SJSA1 (cell line): ENCODE measurements around the gene GRIK1. TPM values are rescaled to one million over a fixed set of nuclear protein-coding genes. Genes with fewer than 3 reads are reported as not detected.

ENCODE experiments used
- DNase-seq, 2 experiments: peaks; one replicate each; pipeline ENCODE4 v3.0.0-alpha.2; 2015 to 2020; ENCODE audit warnings: low spot score in 2 of 2, low read depth in 1 of 2
- H3K27ac ChIP-seq: fragments of 250-450 bp; sonication (Bioruptor Pico); 2 replicates; pipeline ENCODE4 v1.5.1; 2020; ENCODE audit warnings: mild to moderate bottlenecking, moderate library complexity
- H3K27me3 ChIP-seq: fragments of 250-450 bp; sonication (Bioruptor Pico); replicated peaks from 2 replicates; pipeline ENCODE4 v1.5.1; 2020; ENCODE audit warnings: mild to moderate bottlenecking, moderate library complexity
- H3K36me3 ChIP-seq: fragments of 250-450 bp; sonication (Bioruptor Pico); 2 replicates; pipeline ENCODE4 v1.5.1; 2020; ENCODE audit warnings: mild to moderate bottlenecking
- H3K4me1 ChIP-seq: fragments of 250-450 bp; sonication (Bioruptor Pico); replicated peaks from 2 replicates; pipeline ENCODE4 v1.6.1; 2021; ENCODE audit warnings: mild to moderate bottlenecking
- H3K4me3 ChIP-seq: fragments of 250-450 bp; sonication (Bioruptor Pico); 2 replicates; pipeline ENCODE4 v1.5.1; 2020; ENCODE audit warnings: mild to moderate bottlenecking
- H3K9me3 ChIP-seq: fragments of 250-450 bp; sonication (Bioruptor Pico); replicated peaks from 2 replicates; pipeline ENCODE4 v1.5.1; 2020; ENCODE audit warnings: mild to moderate bottlenecking
- total RNA-seq: library from RNA; depleted of rRNA; stranded (reverse); fragments of >200 nt; shearing (Covaris generic); gene quantifications from 2 replicates; pipeline ENCODE4 v1.2.3, GENCODE V29; 2014

GRIK1 gene
- total RNA-seq, 1 experiment from 2014 or later: not detected

GRCh38 chr21:29557931-29558725 lies 381.7 kb downstream of the GRIK1 start:
- DNase-seq: no peak
- no peaks in the 10 kb centered on the region for H3K36me3 ChIP-seq
- H3K9me3 ChIP-seq: no peaks in the 10 kb centered on the region
- H3K4me1 ChIP-seq: no peaks in the 10 kb centered on the region
- H3K27me3 ChIP-seq: no peaks in the 10 kb centered on the region
- H3K27ac ChIP-seq: no peak overlapping the region
- no peak overlapping the region for H3K4me3 ChIP-seq

GRCh38 chr21:29557200-29557599 lies 382.6 kb downstream of the GRIK1 start:
- Histone ChIP-seq H3K27me3 (no peaks in the 10 kb centered on the region), H3K4me3 (no peak overlapping the region), H3K9me3 (no peaks in the 10 kb centered on the region), H3K4me1 (no peaks in the 10 kb centered on the region), H3K36me3 (no peaks in the 10 kb centered on the region), H3K27ac (no peak overlapping the region)
- DNase-seq: no peak

- DNase-seq: no peak
- Histone ChIP-seq H3K27ac (no peak overlapping the region), H3K36me3 (no peaks in the 10 kb centered on the region), H3K9me3 (no peaks in the 10 kb centered on the region), H3K4me1 (no peaks in the 10 kb centered on the region), H3K4me3 (no peak overlapping the region), H3K27me3 (no peaks in the 10 kb centered on the region)
Measured at GRCh38 chr21:29555601-29556000, 384.2 kb downstream of the GRIK1 start.

- no peak for DNase-seq
Measured at GRCh38 chr21:29550205-29550604, 389.6 kb downstream of the GRIK1 start.

GRCh38 chr21:29549614-29550013 lies 390.2 kb downstream of the GRIK1 start:
- Histone ChIP-seq H3K4me1 (no peaks in the 10 kb centered on the region), H3K27me3 (no peaks in the 10 kb centered on the region), H3K9me3 (no peaks in the 10 kb centered on the region), H3K27ac (no peak overlapping the region), H3K36me3 (no peaks in the 10 kb centered on the region), H3K4me3 (no peak overlapping the region)
- no peak for DNase-seq

More at GRCh38 chr21:29550205-29550604, 389.6 kb downstream of the GRIK1 start:
- Histone ChIP-seq H3K27me3 (no peaks in the 10 kb centered on the region), H3K27ac (no peak overlapping the region), H3K36me3 (no peaks in the 10 kb centered on the region), H3K4me3 (no peak overlapping the region), H3K9me3 (no peaks in the 10 kb centered on the region), H3K4me1 (no peaks in the 10 kb centered on the region)

GRCh38 chr21:29547998-29548397 lies 391.8 kb downstream of the GRIK1 start:
- no peak overlapping the region for H3K27ac ChIP-seq
- no peaks in the 10 kb centered on the region for H3K4me1 ChIP-seq
- no peak for DNase-seq
- H3K27me3 ChIP-seq: no peaks in the 10 kb centered on the region
- H3K36me3 ChIP-seq: no peaks in the 10 kb centered on the region
- H3K9me3 ChIP-seq: no peaks in the 10 kb centered on the region
- H3K4me3 ChIP-seq: no peak overlapping the region

- DNase-seq: no peak
- H3K27me3 ChIP-seq: no peaks in the 10 kb centered on the region
- no peak overlapping the region for H3K27ac ChIP-seq
Measured at GRCh38 chr21:29546071-29546470, 393.7 kb downstream of the GRIK1 start.

GRCh38 chr21:29540289-29540688 lies 399.5 kb downstream of the GRIK1 start:
- H3K27ac ChIP-seq: no peak overlapping the region; the same call in 1 of the 2 replicates
- no peaks in the 10 kb centered on the region for H3K36me3 ChIP-seq
- H3K9me3 ChIP-seq: no peaks in the 10 kb centered on the region
- peak in 1 of 2 experiments; percentile 38 for DNase-seq
- H3K4me1 ChIP-seq: peaks cover 29% of the 10 kb centered on the region
- no peaks in the 10 kb centered on the region for H3K27me3 ChIP-seq
- no peak overlapping the region for H3K4me3 ChIP-seq

More at GRCh38 chr21:29546071-29546470, 393.7 kb downstream of the GRIK1 start:
- Histone ChIP-seq H3K4me1 (no peaks in the 10 kb centered on the region), H3K4me3 (no peak overlapping the region), H3K36me3 (no peaks in the 10 kb centered on the region), H3K9me3 (no peaks in the 10 kb centered on the region)

GRCh38 chr21:29538115-29538514 lies 401.7 kb downstream of the GRIK1 start:
- Histone ChIP-seq H3K36me3 (no peaks in the 10 kb centered on the region), H3K27ac (peak overlapping the region; percentile 61), H3K4me1 (peaks cover 29% of the 10 kb centered on the region), H3K4me3 (no peak overlapping the region), H3K9me3 (no peaks in the 10 kb centered on the region), H3K27me3 (no peaks in the 10 kb centered on the region)
- DNase-seq: peak in 1 of 2 experiments; percentile 54

- Histone ChIP-seq H3K27ac (no peak overlapping the region), H3K36me3 (no peaks in the 10 kb centered on the region), H3K4me3 (no peak overlapping the region), H3K4me1 (peaks cover 18% of the 10 kb centered on the region), H3K9me3 (no peaks in the 10 kb centered on the region), H3K27me3 (no peaks in the 10 kb centered on the region)
- DNase-seq: no peak
Measured at GRCh38 chr21:29534448-29534847, 405.3 kb downstream of the GRIK1 start.

- 0 out of 2 replicates have a peak, but pooled peaks cover 3% of the 10 kb centered on the region for H3K9me3 ChIP-seq
Measured at GRCh38 chr21:29529139-29529538, 410.7 kb downstream of the GRIK1 start.

GRCh38 chr21:29526545-29526944 lies 413.3 kb downstream of the GRIK1 start:
- Histone ChIP-seq H3K27ac (no peak overlapping the region), H3K4me3 (no peak overlapping the region), H3K36me3 (no peaks in the 10 kb centered on the region), H3K9me3 (0 out of 2 replicates have a peak, but pooled peaks cover 3% of the 10 kb centered on the region), H3K4me1 (no peaks in the 10 kb centered on the region), H3K27me3 (no peaks in the 10 kb centered on the region)
- DNase-seq: no peak

More at GRCh38 chr21:29529139-29529538, 410.7 kb downstream of the GRIK1 start:
- Histone ChIP-seq H3K36me3 (no peaks in the 10 kb centered on the region), H3K27me3 (no peaks in the 10 kb centered on the region), H3K27ac (no peak overlapping the region), H3K4me1 (no peaks in the 10 kb centered on the region), H3K4me3 (no peak overlapping the region)
- DNase-seq: no peak

- no peak overlapping the region for H3K27ac ChIP-seq
- peaks cover 6% of the 10 kb centered on the region; the same call in 1 of the 2 replicates for H3K9me3 ChIP-seq
- H3K4me1 ChIP-seq: no peaks in the 10 kb centered on the region
- no peak for DNase-seq
- no peaks in the 10 kb centered on the region for H3K27me3 ChIP-seq
- no peak overlapping the region for H3K4me3 ChIP-seq
- no peaks in the 10 kb centered on the region for H3K36me3 ChIP-seq
Measured at GRCh38 chr21:29524055-29524454, 415.7 kb downstream of the GRIK1 start.

- no peak overlapping the region for H3K27ac ChIP-seq
- no peak overlapping the region for H3K4me3 ChIP-seq
- peaks cover 6% of the 10 kb centered on the region; the same call in 1 of the 2 replicates for H3K9me3 ChIP-seq
- H3K36me3 ChIP-seq: no peaks in the 10 kb centered on the region
- H3K27me3 ChIP-seq: no peaks in the 10 kb centered on the region
- H3K4me1 ChIP-seq: no peaks in the 10 kb centered on the region
- DNase-seq: no peak
Measured at GRCh38 chr21:29523646-29524045, 416.1 kb downstream of the GRIK1 start.
